Activated CD8-positive, alpha-beta memory T cell treated with anti-CD3 and anti-CD28 coated beads, Interleukin-2, amount 50 U/mL, for 1 hour (primary cell): ENCODE results near the gene SIT1.

ENCODE experiments used
- DNase-seq: peaks from one replicate; pipeline ENCODE4 v3.0.0-alpha.2; 2020; ENCODE audit errors: extremely low read depth

The SIT1 gene

GRCh38 chr9:35682520-35683315 is 32.0 kb upstream of the SIT1 start:
- no peak for DNase-seq

GRCh38 chr9:35682051-35682450 is 31.3 kb upstream of the SIT1 start:
- no peak for DNase-seq

DNA sequence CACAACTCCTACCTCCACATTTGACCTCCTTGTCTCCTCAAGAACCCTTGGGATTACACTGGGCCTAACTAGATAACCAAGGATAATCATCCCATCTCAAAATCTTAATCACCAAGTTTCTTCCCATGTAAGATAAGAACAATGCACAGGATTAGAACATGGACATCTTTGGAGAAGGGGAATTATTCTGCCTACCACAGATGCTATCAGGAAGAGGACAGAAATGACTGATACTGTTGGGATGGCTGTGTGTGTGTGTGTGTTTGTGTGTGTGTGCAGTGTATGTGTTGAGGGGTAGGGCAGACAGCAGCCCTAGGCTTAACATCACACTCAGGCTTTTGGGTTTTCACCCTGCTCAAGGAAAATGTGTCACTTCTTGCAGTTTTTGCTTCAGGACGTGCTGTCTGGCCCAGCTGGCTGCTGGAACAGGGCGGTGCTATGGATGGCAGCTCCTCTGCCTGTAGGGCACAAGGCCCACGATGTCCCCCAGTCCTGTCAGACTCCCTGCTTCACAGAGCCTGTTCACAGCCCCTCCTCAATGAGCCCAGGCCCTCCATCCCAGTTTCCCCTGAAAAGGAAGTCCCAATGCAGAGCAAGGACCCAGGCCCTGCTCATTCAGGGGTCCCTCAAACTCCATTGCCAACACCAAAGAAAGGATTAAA is 30.7 kb upstream of the SIT1 start:
- no peak for DNase-seq

DNA sequence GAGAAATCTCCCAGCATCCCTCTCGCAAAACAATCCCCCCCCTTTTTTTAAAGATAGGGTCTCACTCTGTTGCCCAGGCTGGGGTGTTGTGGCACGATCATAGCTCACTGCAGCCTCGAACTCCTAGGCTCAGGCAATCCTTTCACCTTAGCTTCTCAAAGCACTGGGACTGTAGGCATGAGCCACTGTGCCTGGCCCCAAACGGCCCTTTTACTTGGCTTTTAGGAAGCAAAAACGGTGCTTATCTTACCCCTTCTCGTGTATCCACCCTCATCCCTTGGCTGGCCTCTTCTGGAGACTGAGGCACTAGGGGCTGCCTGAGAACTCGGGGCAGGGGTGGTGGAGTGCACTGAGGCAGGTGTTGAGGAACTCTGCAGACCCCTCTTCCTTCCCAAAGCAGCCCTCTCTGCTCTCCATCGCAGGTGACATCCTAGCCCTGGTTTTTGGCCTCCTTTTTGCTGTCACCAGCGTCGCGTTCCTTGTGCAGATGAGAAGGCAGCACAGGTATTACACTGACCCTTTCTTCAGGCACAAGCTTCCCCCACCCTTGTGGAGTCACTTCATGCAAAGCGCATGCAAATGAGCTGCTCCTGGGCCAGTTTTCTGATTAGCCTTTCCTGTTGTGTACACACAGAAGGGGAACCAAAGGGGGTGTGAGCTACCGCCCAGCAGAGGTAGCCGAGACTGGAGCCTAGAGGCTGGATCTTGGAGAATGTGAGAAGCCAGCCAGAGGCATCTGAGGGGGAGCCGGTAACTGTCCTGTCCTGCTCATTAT is 29.8 kb upstream of the SIT1 start:
- DNase-seq = no peak

DNA sequence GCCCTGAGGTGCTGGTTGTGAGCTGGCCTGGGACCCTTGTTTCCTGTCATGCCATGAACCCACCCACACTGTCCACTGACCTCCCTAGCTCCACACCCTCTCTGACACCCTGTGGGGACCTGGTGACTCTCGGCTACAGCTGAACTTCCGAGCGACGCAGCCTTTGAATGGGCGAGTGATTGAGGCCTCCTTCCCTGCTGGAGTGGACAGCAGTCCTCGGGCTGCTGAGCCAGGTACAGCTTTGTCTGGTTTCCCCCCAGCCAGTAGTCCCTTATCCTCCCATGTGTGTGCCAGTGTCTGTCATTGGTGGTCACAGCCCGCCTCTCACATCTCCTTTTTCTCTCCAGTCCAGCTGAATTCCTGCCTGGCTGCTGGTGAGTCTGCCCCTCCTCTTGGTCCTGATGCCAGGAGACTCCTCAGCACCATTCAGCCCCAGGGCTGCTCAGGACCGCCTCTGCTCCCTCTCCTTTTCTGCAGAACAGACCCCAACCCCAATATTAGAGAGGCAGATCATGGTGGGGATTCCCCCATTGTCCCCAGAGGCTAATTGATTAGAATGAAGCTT is 29.1 kb upstream of the SIT1 start:
- DNase-seq = no peak

DNA sequence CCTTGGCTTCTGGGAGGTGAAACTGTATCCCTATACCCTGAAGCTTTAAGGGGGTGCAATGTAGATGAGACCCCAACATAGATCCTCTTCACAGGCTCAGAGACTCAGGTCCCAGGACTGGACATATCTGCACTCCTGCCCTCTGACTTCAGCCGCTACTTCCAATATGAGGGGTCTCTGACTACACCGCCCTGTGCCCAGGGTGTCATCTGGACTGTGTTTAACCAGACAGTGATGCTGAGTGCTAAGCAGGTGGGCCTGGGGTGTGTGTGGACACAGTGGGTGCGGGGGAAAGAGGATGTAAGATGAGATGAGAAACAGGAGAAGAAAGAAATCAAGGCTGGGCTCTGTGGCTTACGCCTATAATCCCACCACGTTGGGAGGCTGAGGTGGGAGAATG is 28.4 kb upstream of the SIT1 start:
- no peak for DNase-seq

GRCh38 chr9:35675732-35676392 is 25.1 kb upstream of the SIT1 start:
- DNase-seq = no peak

DNA sequence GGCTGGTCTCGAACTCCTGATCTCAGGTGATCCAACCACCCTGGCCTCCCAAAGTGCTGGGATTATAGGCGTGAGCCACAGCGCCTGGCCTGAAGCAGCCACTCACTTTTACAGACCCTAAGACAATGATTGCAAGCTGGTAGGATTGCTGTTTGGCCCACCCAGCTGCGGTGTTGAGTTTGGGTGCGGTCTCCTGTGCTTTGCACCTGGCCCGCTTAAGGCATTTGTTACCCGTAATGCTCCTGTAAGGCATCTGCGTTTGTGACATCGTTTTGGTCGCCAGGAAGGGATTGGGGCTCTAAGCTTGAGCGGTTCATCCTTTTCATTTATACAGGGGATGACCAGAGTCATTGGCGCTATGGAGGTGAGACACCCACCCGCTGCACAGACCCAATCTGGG is 24.5 kb upstream of the SIT1 start:
- no peak for DNase-seq

GRCh38 chr9:35674025-35674361 is 23.3 kb upstream of the SIT1 start:
- DNase-seq = no peak

- no peak for DNase-seq
Observed at GRCh38 chr9:35673132-35674024, 22.6 kb upstream of the SIT1 start, which contains the start of gene CA9. TSS of gene CA9 (plus strand) at chr9:35673928. CDS start at chr9:35673960, 32 bp downstream.

DNA sequence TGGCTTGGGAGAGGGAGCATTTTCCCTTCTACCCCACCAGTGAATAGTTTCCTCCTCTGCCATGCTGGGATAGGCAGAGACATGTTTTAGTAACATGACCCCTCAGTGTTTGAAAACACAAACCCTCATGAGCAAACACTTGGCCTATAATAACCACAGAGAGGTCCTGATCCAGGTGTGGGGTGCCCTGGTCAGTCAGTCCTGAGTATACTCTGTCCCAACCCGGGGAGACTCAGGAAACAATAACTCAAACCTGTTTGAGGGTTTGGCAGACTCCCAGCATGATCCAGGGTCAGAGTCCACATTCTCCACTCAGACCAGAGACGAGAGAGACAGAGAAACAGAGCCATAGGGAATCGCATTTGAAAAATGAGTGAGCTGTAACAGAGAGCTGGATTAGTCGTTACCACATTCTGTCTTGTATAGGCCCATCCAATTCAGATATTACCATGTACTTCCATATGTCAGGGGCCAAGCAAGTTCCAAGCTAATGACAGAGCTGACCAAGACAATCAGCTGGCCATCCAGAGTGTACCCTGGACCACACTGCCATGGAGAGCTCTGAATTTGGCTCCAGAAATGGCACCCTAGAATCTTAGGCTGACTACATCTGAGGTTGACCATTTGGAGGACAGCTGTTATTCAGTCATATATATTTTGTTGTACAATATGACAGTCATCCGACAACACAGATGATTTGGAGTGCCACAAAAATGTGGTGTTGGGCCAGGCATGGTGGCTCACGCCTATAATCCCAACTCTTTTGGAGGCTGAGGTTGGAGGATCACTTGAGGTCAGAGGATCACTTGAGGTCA is 18.8 kb upstream of the SIT1 start:
- DNase-seq = no peak

DNA sequence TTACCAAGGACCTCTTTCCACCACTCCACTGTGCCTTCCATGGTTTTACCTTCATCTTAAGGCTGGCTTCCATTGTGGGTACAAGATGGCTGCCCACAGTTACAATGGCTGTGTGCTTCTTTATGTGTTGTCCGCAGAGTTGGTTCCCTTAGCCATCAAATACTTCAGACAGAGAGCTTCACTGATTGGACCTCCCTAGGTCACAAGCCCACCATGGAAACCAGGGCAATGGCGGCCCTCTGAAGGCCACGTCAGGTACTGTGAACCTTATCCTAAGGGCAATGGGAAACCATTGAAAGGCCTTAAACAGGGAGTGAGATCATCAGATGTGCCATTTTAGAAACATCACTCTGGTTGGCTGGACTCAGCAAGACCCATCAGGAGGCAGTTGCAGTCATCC is 17.2 kb upstream of the SIT1 start:
- DNase-seq = no peak

DNA sequence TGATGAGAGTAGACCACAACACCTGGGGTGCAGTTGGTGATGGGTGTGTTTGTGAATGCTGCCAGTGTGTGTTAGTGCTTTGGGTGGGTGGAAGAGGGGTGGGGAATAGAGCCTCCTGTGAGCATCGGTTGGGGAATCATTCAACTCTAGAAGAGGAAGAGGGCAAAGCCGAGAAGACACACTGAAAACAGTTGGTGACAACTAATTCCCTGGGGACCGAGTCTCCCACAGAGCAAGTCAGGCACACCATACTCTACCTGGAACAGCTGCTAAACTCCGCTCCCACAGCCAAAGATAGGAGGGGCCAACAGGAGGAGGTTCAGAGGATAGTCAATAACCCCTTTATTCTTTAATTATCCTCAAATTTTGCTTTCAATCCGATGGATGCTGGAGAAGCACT is 15.8 kb upstream of the SIT1 start:
- DNase-seq = no peak

DNA sequence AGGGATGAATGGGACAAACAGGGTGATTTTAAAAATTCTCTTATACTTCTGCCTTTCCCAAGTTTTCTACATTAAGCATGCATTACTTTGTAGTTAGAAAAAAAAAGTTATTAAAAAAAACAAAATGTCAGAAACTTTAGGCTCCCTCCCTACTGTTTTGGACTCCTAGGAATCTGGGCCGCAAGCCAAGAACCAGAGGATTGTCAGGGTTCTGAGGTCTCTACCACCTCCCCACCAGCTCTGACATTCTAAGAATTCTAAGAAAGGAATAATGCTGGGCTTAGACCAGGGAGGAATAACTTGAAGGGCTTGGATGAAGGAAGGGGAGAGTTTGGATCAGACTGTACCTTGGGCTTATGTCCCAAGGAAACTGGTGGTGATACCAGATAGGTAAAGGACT is 15.3 kb upstream of the SIT1 start:
- no peak for DNase-seq

- DNase-seq = no peak
Observed at GRCh38 chr9:35665471-35665818, 14.7 kb upstream of the SIT1 start.

DNA sequence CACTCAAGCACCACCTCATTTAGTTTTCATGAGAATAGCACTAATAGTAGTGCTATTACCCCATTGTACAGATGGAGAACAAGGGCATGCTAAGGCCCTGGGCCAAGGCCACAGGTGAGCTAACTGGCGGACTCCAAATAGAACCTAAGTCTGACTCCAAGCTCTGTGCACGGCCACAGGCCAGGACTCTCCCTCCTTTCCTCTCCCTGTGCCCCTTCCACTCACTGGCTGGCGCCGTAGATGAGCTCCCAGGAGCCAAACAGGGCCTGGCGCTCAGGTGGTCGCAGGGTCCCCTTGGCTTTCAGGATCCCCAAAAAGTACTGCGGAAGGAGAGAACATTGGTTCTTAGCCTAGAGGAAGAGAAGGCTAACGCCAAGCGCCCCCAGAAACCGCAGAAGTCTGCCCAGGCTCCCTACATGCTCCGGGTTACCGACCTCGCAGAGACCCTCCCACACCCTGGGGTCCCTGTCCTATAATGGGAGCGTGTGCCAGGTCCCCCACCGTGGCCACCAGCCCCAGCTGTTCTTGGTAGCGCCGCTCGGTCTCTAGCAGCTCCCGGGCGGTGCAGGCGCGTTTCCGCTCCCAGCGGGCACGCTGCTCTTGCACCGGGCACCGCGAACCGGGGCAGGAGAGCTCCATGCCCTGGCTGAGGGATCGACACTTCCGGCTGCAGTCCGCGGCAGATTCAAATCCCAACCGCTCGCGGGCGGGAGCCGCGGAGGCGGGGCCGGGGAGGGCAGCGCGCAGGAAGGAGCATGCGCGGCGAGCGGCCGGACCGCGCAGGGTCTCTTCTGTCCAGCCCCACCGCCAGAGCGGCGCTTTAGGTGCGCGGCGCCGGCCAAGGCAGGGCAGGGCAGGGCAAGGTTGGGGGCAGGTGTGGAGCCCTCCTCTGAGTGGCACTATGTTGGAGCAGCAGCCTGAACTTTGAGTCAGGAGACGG is 14.1 kb upstream of the SIT1 start, which contains the start of gene ARHGEF39:
Gene ARHGEF39, minus strand, starts transcription at position 665 of the 940 bp plus-strand sequence. Its CDS starts 26 bp downstream, at position 639.
- no peak for DNase-seq

- DNase-seq = no peak
Observed at GRCh38 chr9:35662437-35662836, 11.7 kb upstream of the SIT1 start.

DNA sequence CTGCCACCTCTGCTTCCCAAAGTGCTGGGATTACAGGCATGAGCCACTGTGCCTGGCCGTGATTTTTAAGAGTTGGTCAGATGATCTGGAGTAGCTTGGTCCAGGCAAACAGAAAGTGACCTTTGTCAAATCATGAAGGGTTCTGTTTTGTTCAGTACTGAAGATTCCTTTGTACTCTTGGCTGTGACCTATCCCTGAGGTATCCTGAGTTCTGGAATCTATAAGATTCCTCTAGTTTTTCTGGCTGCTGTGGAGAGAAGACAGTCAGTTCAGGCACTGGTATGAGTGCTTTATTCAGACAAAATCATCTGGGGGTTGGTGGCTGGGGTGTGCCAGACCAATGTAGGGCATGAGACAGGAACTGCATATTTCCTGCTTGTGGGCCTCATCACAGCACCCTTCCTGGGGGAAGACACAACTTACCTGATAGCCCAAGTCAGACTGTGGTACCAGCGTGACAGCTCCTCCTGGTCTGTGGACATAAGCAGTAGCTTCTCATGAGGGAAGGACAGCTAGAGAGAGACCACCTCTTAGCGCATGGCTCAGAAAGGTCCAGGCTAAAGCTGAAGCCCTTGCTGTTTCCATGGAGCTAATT is 11.1 kb upstream of the SIT1 start:
- no peak for DNase-seq
